HEK293T (cell line): ENCODE measurements around the gene MCOLN3.

Experiments
- ARNT ChIP-seq: fragments of 450-650 bp; IDR thresholded peaks from 2 replicates; pipeline ENCODE4 v1.6.1; 2017; ENCODE audit warnings: mild to moderate bottlenecking
- CTBP1 ChIP-seq: fragments of 450-650 bp; IDR thresholded peaks from 2 replicates; pipeline ENCODE4 v1.6.1; 2016; ENCODE audit warnings: borderline replicate concordance
- ELF4 ChIP-seq: fragments of 450-650 bp; IDR thresholded peaks from 2 replicates; pipeline ENCODE4 v1.6.1; 2017; ENCODE audit warnings: antibody characterized with exemption
- HDGF ChIP-seq: fragments of 450-650 bp; IDR thresholded peaks from 2 replicates; pipeline ENCODE4 v1.6.1; 2017; ENCODE audit warnings: antibody characterized with exemption, borderline replicate concordance
- LEF1 ChIP-seq: fragments of 450-650 bp; IDR thresholded peaks from 2 replicates; pipeline ENCODE4 v1.6.1; 2017; ENCODE audit warnings: mild to moderate bottlenecking, borderline replicate concordance
- NFRKB ChIP-seq: fragments of 450-650 bp; IDR thresholded peaks from 2 replicates; pipeline ENCODE4 v1.6.1; 2016; ENCODE audit warnings: mild to moderate bottlenecking, moderate library complexity
- SP1 ChIP-seq: fragments of 450-650 bp; IDR thresholded peaks from 2 replicates; pipeline ENCODE4 v1.6.1; 2017
- SUZ12 ChIP-seq: fragments of 450-650 bp; IDR thresholded peaks from 2 replicates; pipeline ENCODE4 v1.6.1; 2016; ENCODE audit warnings: mild to moderate bottlenecking
- TARDBP ChIP-seq: fragments of 450-650 bp; IDR thresholded peaks from 2 replicates; pipeline ENCODE4 v1.6.1; 2016
- ZNF384 ChIP-seq: fragments of 450-650 bp; IDR thresholded peaks from 2 replicates; pipeline ENCODE4 v1.6.1; 2016
- TF ChIP-seq, protein P1 (sequence below): fragments of 450-650 bp; IDR thresholded peaks from 2 replicates; pipeline ENCODE4 v1.6.1; 2016

DNA sequence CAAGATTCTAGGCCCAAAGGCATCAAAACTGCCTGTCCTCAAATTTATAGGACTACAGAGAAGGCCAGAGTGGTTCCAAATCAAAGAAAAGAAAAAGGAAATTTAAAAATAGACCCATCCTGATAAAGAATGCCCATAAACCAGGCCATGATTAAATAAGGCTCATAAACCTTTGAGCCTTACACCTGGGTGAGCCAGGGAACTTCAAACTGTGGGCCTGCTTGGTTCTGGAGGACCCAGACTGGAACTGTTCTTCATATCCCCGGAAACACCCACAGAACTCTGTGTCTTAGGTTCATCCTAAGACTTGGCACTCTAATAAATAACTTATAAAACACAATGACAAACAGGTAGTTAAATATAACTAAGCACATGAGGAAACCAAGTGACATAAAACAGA is 80.2 kb downstream of the MCOLN3 start:
- TF ChIP-seq TARDBP (no peak), HDGF (no peak), NFRKB (no peak), SUZ12 (no peak), SP1 (no peak), LEF1 (no peak), ELF4 (no peak), ARNT (no peak), ZNF384 (no peak), CTBP1 (no peak)
- TF ChIP-seq, protein P1, sequence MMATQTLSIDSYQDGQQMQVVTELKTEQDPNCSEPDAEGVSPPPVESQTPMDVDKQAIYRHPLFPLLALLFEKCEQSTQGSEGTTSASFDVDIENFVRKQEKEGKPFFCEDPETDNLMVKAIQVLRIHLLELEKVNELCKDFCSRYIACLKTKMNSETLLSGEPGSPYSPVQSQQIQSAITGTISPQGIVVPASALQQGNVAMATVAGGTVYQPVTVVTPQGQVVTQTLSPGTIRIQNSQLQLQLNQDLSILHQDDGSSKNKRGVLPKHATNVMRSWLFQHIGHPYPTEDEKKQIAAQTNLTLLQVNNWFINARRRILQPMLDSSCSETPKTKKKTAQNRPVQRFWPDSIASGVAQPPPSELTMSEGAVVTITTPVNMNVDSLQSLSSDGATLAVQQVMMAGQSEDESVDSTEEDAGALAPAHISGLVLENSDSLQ = no peak
